NCI-H524 (cell line): ENCODE results near the gene YBX1.
A peak's percentile ranks its signal among the peaks of the same experiment; 100 is the strongest.
"Not testable (repeated sequence)": the region's sequence is repeated elsewhere in the genome, so short reads cannot be mapped to it uniquely, and the experiment has no call there.

Experiments
- DNase-seq, 2 experiments: peaks; one replicate each; lab custom pipeline; 2025; lab: John Stamatoyannopoulos, UW

The YBX1 gene

GRCh38 chr1:42689912-42690311, 7.7 kb downstream of the YBX1 start:
- no peak for DNase-seq

DNA sequence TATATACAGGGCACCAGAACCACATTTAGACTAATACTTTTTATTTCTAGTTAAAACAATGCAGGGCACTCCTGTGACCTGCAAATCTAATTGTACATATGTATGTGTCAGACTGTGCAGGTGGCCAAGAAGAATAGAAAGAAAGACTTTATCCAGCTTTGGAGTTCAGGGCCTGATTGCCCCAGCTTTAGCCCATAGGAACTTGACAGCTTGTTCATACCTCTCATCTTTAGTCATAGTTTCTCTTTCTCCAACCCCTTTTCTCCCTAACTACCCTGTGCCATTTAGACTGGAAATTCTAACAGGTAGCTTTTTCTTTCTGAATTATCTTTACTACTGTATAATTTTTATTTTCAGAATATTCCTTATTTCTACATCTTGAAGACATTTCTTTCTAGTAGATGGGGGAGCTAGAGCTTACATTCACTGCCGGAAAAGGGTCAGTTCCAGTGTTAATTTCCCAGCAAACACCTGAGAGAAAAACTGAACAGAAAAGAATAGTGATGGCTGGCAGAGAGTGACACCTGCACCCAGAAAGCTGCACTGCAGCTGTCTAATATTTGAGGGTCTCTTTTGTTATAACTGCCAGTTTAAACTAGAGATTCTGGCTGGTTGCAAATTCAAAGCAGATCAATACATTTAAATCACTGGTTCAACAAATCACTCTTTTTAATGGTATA, 8.4 kb downstream of the YBX1 start:
- DNase-seq: no peak

- no peak for DNase-seq
These were observed 8.9 kb downstream of the YBX1 start for GRCh38 chr1:42691157-42691498.

DNA sequence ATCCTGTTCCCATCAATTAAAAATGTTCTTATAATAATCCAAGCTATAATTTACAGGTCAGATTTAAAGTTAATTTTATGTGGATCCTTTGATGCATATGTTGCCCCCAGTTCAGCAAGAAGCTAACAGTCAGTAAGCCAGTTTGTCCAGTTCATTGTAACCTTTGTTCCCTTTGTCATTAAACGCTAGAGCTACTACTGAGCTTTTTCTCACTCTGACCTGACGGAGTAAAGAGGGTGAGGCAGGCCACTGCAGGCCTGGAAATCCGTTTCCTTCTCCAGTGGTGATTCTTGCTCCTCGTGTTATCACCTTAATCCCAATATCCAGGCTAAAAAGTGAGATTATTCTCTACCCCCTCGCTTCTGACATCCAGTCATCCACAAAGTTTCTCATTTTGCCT, 10.2 kb downstream of the YBX1 start:
- DNase-seq: no peak

DNA sequence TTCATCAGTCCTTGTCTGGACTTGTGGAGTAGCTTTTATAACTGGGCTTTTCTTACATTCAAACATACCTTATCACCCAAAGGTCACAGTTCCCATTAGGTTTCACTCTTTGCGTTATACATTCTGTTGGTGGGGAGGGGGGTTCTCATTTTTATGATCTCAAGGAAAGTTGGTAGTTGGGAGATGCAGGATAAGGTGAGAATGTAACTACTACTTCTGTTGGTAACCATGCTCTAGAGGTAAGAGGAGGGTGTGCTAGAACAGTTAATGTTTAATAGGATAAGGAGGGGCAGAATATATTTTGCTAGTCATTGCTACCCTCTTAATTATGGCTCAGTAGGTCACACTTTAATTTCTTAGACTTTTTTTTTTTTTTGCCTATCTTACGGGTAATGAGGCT, 10.7 kb downstream of the YBX1 start:
- DNase-seq: no peak

DNA sequence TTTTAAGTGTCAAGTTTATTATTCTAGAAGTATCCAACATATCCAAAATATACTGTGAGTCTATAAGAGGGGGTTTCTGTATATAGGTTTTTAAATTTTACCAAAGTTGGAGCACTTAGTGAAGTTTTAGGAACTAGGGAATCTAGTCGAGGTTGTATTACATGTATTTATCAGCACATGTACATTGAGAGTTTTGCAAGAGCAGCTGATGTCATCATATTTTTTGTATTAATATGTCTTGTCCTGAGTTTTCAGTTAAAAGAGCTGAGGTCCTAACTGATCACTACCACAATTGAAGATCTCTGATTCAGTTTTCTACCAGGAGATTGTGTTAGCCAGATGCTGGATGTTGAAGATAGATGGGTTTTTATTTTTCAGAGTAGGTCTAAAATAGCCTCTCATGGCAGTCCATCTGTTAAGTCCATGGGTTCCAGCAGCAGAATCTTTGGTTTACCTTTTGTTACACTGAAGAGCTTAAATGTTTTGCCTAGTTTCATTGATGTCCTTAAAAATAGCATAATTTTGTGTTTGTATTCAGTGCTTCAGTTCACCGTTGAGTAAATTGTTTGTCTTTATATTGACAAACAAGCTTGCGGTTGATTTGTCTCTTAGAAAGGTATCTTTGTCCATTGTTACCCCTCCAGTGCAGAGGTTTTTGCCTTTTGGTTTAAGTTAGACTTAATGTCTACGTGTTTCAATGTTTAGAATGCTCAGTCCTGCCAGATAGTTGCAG, 16.0 kb downstream of the YBX1 start:
- DNase-seq: no peak

GRCh38 chr1:42700006-42700405, 17.8 kb downstream of the YBX1 start:
- no peak for DNase-seq

DNA sequence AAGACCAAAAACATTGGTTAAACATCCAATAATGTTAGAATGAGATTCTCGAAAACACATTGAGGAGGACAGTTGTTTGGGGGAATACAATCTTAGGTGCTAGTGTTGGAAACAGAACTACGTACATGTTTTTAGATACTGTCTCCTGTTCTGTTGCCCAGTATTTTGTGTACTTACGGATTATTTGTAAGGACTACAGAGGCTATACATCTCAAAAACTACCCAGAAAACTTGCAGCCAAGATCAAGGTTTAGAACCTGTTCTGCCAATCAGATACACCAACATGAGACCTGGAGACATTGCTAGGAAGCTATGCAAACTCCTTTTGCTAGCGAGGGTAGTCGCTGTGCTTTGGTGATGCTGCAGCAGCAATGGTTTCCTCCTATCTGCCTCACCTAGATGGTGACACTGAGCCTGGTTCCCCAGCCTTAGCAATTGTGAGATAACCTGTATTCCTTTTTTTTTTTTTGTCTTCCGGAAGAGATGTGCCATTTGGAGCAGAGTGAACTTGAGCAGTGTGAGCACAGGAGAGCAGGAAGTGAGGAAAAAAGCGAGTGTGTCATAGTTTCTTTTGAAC, 21.8 kb downstream of the YBX1 start:
- no peak for DNase-seq

DNA sequence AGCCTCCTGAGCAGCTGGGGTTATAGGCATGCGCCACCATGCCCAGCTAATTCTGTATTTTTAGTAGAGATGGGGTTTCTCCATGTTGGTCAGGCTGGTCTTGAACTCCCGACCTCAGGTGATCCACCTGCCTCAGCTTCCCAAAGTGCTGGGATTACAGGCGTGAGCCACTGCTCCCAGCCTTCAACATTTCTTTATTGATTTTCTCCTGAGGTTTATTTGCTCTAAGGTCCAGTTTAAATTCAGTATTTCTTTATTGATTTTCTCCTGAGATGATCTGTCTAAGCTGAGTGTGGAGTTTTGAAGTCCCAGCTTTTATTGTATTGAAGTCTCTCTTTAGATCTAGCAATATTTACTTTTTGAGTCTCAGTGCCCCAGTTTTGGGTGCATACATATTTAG, 30.6 kb downstream of the YBX1 start:
- not testable (repeated sequence) for DNase-seq

DNA sequence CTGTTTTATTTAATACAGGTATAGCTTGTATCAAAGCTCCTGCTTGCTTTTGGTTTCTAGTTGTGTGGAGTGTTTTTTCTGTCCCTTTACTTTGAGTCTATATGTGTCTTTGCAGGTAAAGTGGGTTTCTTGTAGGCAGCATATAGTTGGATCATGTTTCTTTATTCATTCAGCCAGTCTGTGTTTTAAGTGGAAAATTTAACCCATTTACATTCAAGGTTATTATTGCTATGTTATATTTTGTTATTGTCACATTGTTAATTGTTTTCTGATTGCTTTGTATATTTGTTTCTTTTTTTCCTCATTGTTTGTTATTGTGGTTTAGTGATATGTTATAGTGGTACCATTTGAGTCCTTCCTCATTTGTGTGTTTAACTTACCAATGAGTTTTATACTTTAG, 31.1 kb downstream of the YBX1 start:
- DNase-seq: no peak

GRCh38 chr1:42714441-42714840, 32.2 kb downstream of the YBX1 start:
- DNase-seq: not testable (repeated sequence)

DNA sequence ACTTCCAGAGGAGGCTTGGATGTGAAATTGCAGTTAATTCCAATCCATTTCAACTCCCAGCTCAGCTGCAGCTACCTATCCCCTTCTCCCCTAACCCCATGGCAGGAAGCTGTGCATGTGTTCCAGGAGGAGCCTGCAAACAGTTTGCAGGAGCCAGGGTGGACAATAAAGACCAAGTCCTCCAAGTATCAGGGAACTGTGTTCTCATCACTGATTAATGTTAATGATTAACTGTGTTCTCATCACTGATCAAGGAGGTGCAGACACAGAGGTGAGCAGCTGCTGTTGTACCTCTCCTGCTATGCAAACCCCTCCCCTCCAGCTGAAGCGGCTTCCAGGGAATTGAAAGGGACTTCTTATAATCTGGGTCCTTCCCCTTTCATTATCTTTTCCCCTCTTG, 38.6 kb downstream of the YBX1 start:
- no peak for DNase-seq

DNA sequence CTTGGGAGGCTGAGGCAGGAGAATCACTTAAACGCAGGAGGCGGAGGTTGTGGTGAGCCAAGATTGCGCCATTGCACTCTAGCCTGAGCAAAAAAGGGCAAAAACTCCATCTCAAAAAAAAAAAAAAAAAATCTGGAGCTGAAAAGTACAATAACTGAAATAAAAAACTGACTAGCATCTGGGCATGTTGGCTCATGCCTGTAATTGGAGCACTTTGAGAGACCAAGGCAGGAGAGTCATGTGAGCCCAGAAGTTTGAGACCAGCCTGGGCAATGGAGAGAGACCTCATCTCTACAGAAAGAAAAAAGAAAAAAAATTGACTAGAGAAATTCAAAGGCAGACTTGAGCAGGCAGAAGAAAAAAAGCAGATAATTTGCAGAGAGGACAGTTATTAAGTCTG, 39.7 kb downstream of the YBX1 start:
- DNase-seq: no peak

DNA sequence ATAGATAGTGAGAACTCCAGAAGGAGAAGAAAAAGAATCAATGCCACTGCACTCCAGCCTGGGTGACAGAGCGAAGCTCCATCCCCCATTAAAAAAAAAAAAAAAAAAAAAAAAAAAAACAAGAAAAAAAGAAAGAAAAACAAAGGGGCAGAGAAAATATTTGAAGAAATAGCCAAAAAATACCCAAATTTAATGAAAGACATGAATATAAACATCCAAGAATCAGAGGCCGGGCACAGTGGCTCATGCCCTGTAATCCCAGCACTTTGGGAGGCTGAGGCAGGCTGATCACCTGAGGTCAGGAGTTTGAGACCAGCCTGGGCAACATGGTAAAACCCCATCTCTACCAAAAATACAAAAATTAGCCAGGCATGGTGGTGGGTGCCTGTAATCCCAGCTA, 40.2 kb downstream of the YBX1 start:
- DNase-seq: not testable (repeated sequence)

GRCh38 chr1:42723511-42723910, 41.3 kb downstream of the YBX1 start:
- DNase-seq: no peak

DNA sequence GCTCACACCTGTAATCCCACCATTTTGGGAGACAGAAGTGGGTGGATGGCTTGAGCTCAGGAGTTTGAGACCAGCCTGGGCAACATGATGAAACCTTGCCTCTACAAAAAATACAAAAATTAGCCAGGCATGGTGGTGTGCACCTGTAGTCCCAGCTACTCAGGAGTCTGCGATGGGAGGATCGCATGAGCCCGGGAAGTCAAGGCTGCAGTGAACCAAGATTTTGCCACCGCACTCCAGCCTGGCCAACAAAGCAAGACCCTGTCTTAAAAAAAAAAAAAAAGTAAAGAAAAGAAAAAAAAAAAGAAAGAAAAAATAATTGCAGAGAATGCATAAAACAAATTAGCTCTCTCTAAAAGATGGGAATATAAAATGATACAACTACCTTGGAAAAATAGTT, 43.6 kb downstream of the YBX1 start:
- not testable (repeated sequence) for DNase-seq

DNA sequence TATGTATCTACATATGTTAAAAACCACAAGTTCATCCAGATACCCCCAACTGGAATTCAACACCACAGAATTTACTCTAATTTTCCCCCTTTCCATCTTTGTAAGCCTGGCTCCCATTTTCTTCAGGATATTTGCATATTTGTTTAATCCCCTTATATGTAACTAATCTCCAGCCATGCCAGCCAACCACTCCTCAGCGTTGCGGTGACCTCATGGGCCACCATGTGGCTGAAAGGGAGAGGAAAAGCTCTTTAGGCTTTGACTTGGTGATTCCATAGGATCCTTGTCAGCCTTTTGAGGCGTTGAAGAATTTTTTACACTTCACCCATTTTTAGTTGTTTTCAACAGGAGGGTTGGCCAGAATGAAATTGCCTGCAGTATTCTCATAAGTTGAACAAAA, 47.8 kb downstream of the YBX1 start:
- DNase-seq: peak in 1 of 2 experiments; percentile 44

DNA sequence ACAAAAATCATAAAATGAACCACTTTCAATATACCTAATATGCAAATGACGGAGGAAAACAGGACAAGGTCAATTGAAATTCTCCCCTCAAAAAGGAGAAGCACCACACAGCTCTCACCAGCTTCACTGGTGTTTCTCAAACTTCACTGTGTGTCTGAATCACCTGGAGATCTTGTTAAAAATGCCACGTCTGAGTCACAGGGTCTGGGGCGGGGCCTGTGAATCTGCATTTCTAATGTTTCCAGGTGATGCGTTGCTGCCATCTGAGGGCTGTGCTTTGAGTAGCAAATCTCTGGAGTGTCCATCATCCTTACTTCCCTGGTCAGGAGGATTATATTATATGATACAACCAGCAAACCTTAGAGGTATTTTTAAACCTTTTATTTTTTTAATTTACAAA, 48.8 kb downstream of the YBX1 start:
- DNase-seq: no peak

GRCh38 chr1:42731585-42731984, 49.4 kb downstream of the YBX1 start:
- no peak for DNase-seq

DNA sequence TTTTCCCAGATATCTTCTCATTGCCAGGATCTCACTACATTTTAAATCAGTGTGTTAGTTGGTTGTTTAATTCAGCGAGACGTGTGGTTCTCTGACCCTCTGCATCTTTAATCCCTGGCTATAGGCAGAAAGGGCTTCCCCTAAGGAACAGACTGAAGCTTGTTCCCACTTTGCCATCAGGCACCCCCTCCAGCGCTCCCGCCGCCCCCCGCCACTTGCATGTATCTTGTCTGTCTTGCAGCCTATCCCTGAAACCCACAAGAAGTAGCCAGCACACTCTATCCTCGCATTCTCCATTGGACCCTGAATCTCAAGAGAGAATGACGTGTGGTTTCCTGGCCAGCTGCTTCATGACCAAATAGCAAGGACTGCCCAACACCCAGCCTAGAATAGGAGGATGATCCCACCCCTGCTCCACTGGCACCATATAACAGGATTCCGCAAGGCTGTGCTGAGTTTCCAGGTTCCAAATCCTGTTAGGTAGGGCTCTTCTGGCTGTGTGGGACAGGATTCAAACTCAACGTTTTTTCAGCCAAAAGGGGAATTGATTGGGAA, 50.0 kb downstream of the YBX1 start:
- no peak for DNase-seq

- DNase-seq: no peak
These were observed 51.4 kb downstream of the YBX1 start for GRCh38 chr1:42733415-42734200.
